Measurements from ENCODE around the gene PUS1.
A peak's percentile ranks its signal among the peaks of the same experiment; 100 is the strongest.

Gene PUS1

GRCh38 chr12:131927110-131928079, 1.7 kb upstream of the PUS1 start:
- no peaks in the 10 kb centered on the region for H3K27me3 ChIP-seq (ENCODE audit: insufficient read depth, low read length)
- peaks cover 6% of the 10 kb centered on the region; the same call in 1 of the 2 replicates for H3K36me3 ChIP-seq (ENCODE audit: insufficient read depth, low read length)
- no peak overlapping the region for H3K27ac ChIP-seq (ENCODE audit: low read depth, low read length)
- H2AFZ ChIP-seq (ENCODE audit: low read length, unreplicated experiment) = no peak overlapping the region
- no peak overlapping the region; the same call in 1 of the 2 replicates for H3K4me3 ChIP-seq (ENCODE audit: low read depth, low read length)
- H3K4me1 ChIP-seq (ENCODE audit: control insufficient read depth, insufficient read depth, low read length, unreplicated experiment) = peaks cover 6% of the 10 kb centered on the region
- peaks cover 17% of the 10 kb centered on the region for H3K79me2 ChIP-seq (ENCODE audit: control insufficient read depth, insufficient read depth, low read length, unreplicated experiment)

GRCh38 chr12:131928080-131928710, 881 bp upstream of the PUS1 start:
- peak overlapping the region; percentile 88 for H2AFZ ChIP-seq (ENCODE audit: low read length, unreplicated experiment)

GRCh38 chr12:131929581-131930456, 743 bp downstream of the PUS1 start:
- Histone ChIP-seq H3K4me1 (ENCODE audit: control insufficient read depth, insufficient read depth, low read length, unreplicated experiment) (peaks cover 6% of the 10 kb centered on the region), H3K4me3 (ENCODE audit: low read depth, low read length) (peak overlapping the region; percentile 99), H3K27me3 (ENCODE audit: insufficient read depth, low read length) (no peaks in the 10 kb centered on the region), H2AFZ (ENCODE audit: low read length, unreplicated experiment) (no peak overlapping the region), H3K36me3 (ENCODE audit: insufficient read depth, low read length) (peaks cover 14% of the 10 kb centered on the region; the same call in 1 of the 2 replicates), H3K27ac (ENCODE audit: low read depth, low read length) (peak overlapping the region; percentile 42; the same call in 1 of the 2 replicates), H3K79me2 (ENCODE audit: control insufficient read depth, insufficient read depth, low read length, unreplicated experiment) (peaks cover 17% of the 10 kb centered on the region)

More at GRCh38 chr12:131928080-131928710, 881 bp upstream of the PUS1 start:
- peaks cover 17% of the 10 kb centered on the region for H3K79me2 ChIP-seq (ENCODE audit: control insufficient read depth, insufficient read depth, low read length, unreplicated experiment)
- H3K27me3 ChIP-seq (ENCODE audit: insufficient read depth, low read length) = no peaks in the 10 kb centered on the region
- no peak overlapping the region for H3K27ac ChIP-seq (ENCODE audit: low read depth, low read length)
- peaks cover 7% of the 10 kb centered on the region; the same call in 1 of the 2 replicates for H3K36me3 ChIP-seq (ENCODE audit: insufficient read depth, low read length)
- H3K4me1 ChIP-seq (ENCODE audit: control insufficient read depth, insufficient read depth, low read length, unreplicated experiment) = peaks cover 6% of the 10 kb centered on the region
- peak overlapping the region; percentile 99 for H3K4me3 ChIP-seq (ENCODE audit: low read depth, low read length)

GRCh38 chr12:131930510-131930909, 1.4 kb downstream of the PUS1 start:
- Histone ChIP-seq H3K27me3 (ENCODE audit: insufficient read depth, low read length) (no peaks in the 10 kb centered on the region), H3K79me2 (ENCODE audit: control insufficient read depth, insufficient read depth, low read length, unreplicated experiment) (peaks cover 17% of the 10 kb centered on the region), H3K4me1 (ENCODE audit: control insufficient read depth, insufficient read depth, low read length, unreplicated experiment) (peaks cover 6% of the 10 kb centered on the region), H2AFZ (ENCODE audit: low read length, unreplicated experiment) (no peak overlapping the region), H3K4me3 (ENCODE audit: low read depth, low read length) (peak overlapping the region; percentile 99), H3K36me3 (ENCODE audit: insufficient read depth, low read length) (peaks cover 14% of the 10 kb centered on the region; the same call in 1 of the 2 replicates), H3K27ac (ENCODE audit: low read depth, low read length) (no peak overlapping the region)

GRCh38 chr12:131933387-131933786, 4.3 kb downstream of the PUS1 start:
- Histone ChIP-seq H3K79me2 (ENCODE audit: control insufficient read depth, insufficient read depth, low read length, unreplicated experiment) (peaks cover 17% of the 10 kb centered on the region), H3K4me3 (ENCODE audit: low read depth, low read length) (no peak overlapping the region), H3K36me3 (ENCODE audit: insufficient read depth, low read length) (peaks cover 14% of the 10 kb centered on the region; the same call in 1 of the 2 replicates), H3K27me3 (ENCODE audit: insufficient read depth, low read length) (no peaks in the 10 kb centered on the region), H3K27ac (ENCODE audit: low read depth, low read length) (no peak overlapping the region), H2AFZ (ENCODE audit: low read length, unreplicated experiment) (no peak overlapping the region), H3K4me1 (ENCODE audit: control insufficient read depth, insufficient read depth, low read length, unreplicated experiment) (peaks cover 6% of the 10 kb centered on the region)

GRCh38 chr12:131934535-131934934, 5.5 kb downstream of the PUS1 start:
- Histone ChIP-seq H3K27me3 (ENCODE audit: insufficient read depth, low read length) (no peaks in the 10 kb centered on the region), H3K36me3 (ENCODE audit: insufficient read depth, low read length) (peaks cover 18% of the 10 kb centered on the region; the same call in 1 of the 2 replicates), H3K27ac (ENCODE audit: low read depth, low read length) (no peak overlapping the region), H3K4me1 (ENCODE audit: control insufficient read depth, insufficient read depth, low read length, unreplicated experiment) (peaks cover 6% of the 10 kb centered on the region), H2AFZ (ENCODE audit: low read length, unreplicated experiment) (no peak overlapping the region), H3K4me3 (ENCODE audit: low read depth, low read length) (no peak overlapping the region), H3K79me2 (ENCODE audit: control insufficient read depth, insufficient read depth, low read length, unreplicated experiment) (peaks cover 14% of the 10 kb centered on the region)

GRCh38 chr12:131938082-131938481, 9.0 kb downstream of the PUS1 start:
- Histone ChIP-seq H3K4me1 (ENCODE audit: control insufficient read depth, insufficient read depth, low read length, unreplicated experiment) (no peaks in the 10 kb centered on the region), H2AFZ (ENCODE audit: low read length, unreplicated experiment) (no peak overlapping the region), H3K27me3 (ENCODE audit: insufficient read depth, low read length) (no peaks in the 10 kb centered on the region), H3K27ac (ENCODE audit: low read depth, low read length) (no peak overlapping the region), H3K36me3 (ENCODE audit: insufficient read depth, low read length) (peaks cover 11% of the 10 kb centered on the region; the same call in 1 of the 2 replicates), H3K79me2 (ENCODE audit: control insufficient read depth, insufficient read depth, low read length, unreplicated experiment) (no peaks in the 10 kb centered on the region), H3K4me3 (ENCODE audit: low read depth, low read length) (no peak overlapping the region)

- no peak overlapping the region for H2AFZ ChIP-seq (ENCODE audit: low read length, unreplicated experiment)
- H3K27ac ChIP-seq (ENCODE audit: low read depth, low read length) = no peak overlapping the region
- 0 out of 2 replicates have a peak, but pooled peaks cover 4% of the 10 kb centered on the region for H3K36me3 ChIP-seq (ENCODE audit: insufficient read depth, low read length)
- H3K27me3 ChIP-seq (ENCODE audit: insufficient read depth, low read length) = no peaks in the 10 kb centered on the region
- H3K79me2 ChIP-seq (ENCODE audit: control insufficient read depth, insufficient read depth, low read length, unreplicated experiment) = no peaks in the 10 kb centered on the region
- no peak overlapping the region for H3K4me3 ChIP-seq (ENCODE audit: low read depth, low read length)
- no peaks in the 10 kb centered on the region for H3K4me1 ChIP-seq (ENCODE audit: control insufficient read depth, insufficient read depth, low read length, unreplicated experiment)
Measured at GRCh38 chr12:131939007-131939406, 9.9 kb downstream of the PUS1 start.

GRCh38 chr12:131940141-131940547, 11.1 kb downstream of the PUS1 start:
- Histone ChIP-seq H3K79me2 (ENCODE audit: control insufficient read depth, insufficient read depth, low read length, unreplicated experiment) (no peaks in the 10 kb centered on the region), H3K4me1 (ENCODE audit: control insufficient read depth, insufficient read depth, low read length, unreplicated experiment) (no peaks in the 10 kb centered on the region), H3K27ac (ENCODE audit: low read depth, low read length) (no peak overlapping the region), H2AFZ (ENCODE audit: low read length, unreplicated experiment) (no peak overlapping the region), H3K4me3 (ENCODE audit: low read depth, low read length) (no peak overlapping the region), H3K27me3 (ENCODE audit: insufficient read depth, low read length) (no peaks in the 10 kb centered on the region), H3K36me3 (ENCODE audit: insufficient read depth, low read length) (0 out of 2 replicates have a peak, but pooled peaks cover 4% of the 10 kb centered on the region)

Data from ACC112 (cell line).